Neural cell (in vitro differentiated cells): ENCODE results near the gene MRPL44.
"Not testable (repeated sequence)": the region's sequence is repeated elsewhere in the genome, so short reads cannot be mapped to it uniquely, and the experiment has no call there.

ENCODE experiments used
- EP300 ChIP-seq: fragments of 450-650 bp; conservative IDR thresholded peaks from 2 replicates; pipeline ENCODE4 v1.6.1; 2014; ENCODE audit warnings: antibody characterized with exemption, mild to moderate bottlenecking, moderate library complexity; ENCODE audit not compliant: poor library complexity, severe bottlenecking
- EZH2 ChIP-seq: fragments of 200-600, 300-800 bp; shearing (Covaris generic), sonication (generic); IDR thresholded peaks from 2 replicates; pipeline ENCODE4 v1.6.1; 2014; ENCODE audit warnings: antibody characterized with exemption, low read length, borderline replicate concordance, mild to moderate bottlenecking; ENCODE audit not compliant: insufficient read depth, poor library complexity, severe bottlenecking
- MXI1 ChIP-seq: fragments of 450-650 bp; conservative IDR thresholded peaks from 2 replicates; pipeline ENCODE4 v1.6.1; 2014; ENCODE audit warnings: antibody characterized with exemption, mild to moderate bottlenecking; ENCODE audit not compliant: poor library complexity, severe bottlenecking
- POLR2AphosphoS5 ChIP-seq: IDR thresholded peaks from 2 replicates; pipeline ENCODE4 v1.6.1; 2012
- RAD21 ChIP-seq: fragments of 450-650 bp; conservative IDR thresholded peaks from 2 replicates; pipeline ENCODE4 v1.6.1; 2014; ENCODE audit warnings: antibody characterized with exemption, mild to moderate bottlenecking, moderate library complexity
- TF ChIP-seq, protein P1 (sequence below): fragments of 450-650 bp; IDR thresholded peaks from 2 replicates; pipeline ENCODE4 v1.5.1; 2014; ENCODE audit warnings: antibody characterized with exemption, mild to moderate bottlenecking, moderate library complexity; ENCODE audit not compliant: poor library complexity, severe bottlenecking

GRCh38 chr2:223939438-223939837 is 17.8 kb upstream of the MRPL44 start:
- TF ChIP-seq EZH2, EP300, POLR2AphosphoS5, RAD21, MXI1: not testable (repeated sequence)
- TF ChIP-seq, protein P1, sequence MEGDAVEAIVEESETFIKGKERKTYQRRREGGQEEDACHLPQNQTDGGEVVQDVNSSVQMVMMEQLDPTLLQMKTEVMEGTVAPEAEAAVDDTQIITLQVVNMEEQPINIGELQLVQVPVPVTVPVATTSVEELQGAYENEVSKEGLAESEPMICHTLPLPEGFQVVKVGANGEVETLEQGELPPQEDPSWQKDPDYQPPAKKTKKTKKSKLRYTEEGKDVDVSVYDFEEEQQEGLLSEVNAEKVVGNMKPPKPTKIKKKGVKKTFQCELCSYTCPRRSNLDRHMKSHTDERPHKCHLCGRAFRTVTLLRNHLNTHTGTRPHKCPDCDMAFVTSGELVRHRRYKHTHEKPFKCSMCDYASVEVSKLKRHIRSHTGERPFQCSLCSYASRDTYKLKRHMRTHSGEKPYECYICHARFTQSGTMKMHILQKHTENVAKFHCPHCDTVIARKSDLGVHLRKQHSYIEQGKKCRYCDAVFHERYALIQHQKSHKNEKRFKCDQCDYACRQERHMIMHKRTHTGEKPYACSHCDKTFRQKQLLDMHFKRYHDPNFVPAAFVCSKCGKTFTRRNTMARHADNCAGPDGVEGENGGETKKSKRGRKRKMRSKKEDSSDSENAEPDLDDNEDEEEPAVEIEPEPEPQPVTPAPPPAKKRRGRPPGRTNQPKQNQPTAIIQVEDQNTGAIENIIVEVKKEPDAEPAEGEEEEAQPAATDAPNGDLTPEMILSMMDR = not testable (repeated sequence)
